ENCODE results near the gene RIPPLY2. TPM values are rescaled to one million over a fixed set of nuclear protein-coding genes. Genes with fewer than 3 reads are reported as not detected.
A peak's percentile ranks its signal among the peaks of the same experiment; 100 is the strongest.

The RIPPLY2 gene
- total and polyA plus RNA-seq, 9 of the 15 experiments (the other 6 are each of a cell fraction or from before 2014, with no cell fraction given) = not detected

- TF ChIP-seq CSDE1 (IDR thresholded peaks at IDR 0.05) = no peak
- TF ChIP-seq ZNF764 (CRISPR knock-in tag; IDR thresholded peaks at IDR 0.05; ENCODE audit: low read depth) = no peak
- 0 out of 4 replicates have a peak, but pooled peaks of 1 of the 2 experiments have one; percentile 26 for TF ChIP-seq FOXA3 (CRISPR knock-in tag; conservative IDR thresholded peaks at IDR 0.05 in 1 of 2, IDR thresholded peaks at IDR 0.05 in 1 of 2)
These were observed 37.4 kb upstream of the RIPPLY2 start (continued) for GRCh38 chr6:83815631-83816272.

GRCh38 chr6:83822629-83823169 is 30.5 kb upstream of the RIPPLY2 start:
- no peaks in the 10 kb centered on the region for H3K4me1 ChIP-seq (replicated peaks in 1 of 2; ENCODE audit: control insufficient read depth in 2 of 2, insufficient read depth in 2 of 2, low read length in 2 of 2)
- H4K20me1 ChIP-seq (replicated peaks; ENCODE audit: control insufficient read depth, insufficient read depth, low read length) = no peaks in the 10 kb centered on the region
- no peaks in the 10 kb centered on the region; a peak in 1 of 5 replicates for H3K27me3 ChIP-seq (ENCODE audit: control insufficient read depth in 2 of 2, insufficient read depth in 2 of 2, low read length in 2 of 2)
- H3K79me2 ChIP-seq (ENCODE audit: control insufficient read depth, insufficient read depth, low read length) = no peaks in the 10 kb centered on the region
- H3K9ac ChIP-seq (ENCODE audit: insufficient read depth in 1 of 2, low read depth in 2 of 2, low read length in 2 of 2) = no peak overlapping the region
- no peak overlapping the region for H3K27ac ChIP-seq (ENCODE audit: extremely low read depth, low read depth, low read length)
- H3K9me1 ChIP-seq (ENCODE audit: control insufficient read depth, insufficient read depth, low read length) = no peaks in the 10 kb centered on the region
- intact Hi-C loops (cut with micrococcal nuclease) (no loop called here), in situ Hi-C loops (cut with MboI) (no loop called here)
- H3K4me3 ChIP-seq = no peak overlapping the region
- no peaks in the 10 kb centered on the region for H3K9me3 ChIP-seq (replicated peaks; ENCODE audit: control insufficient read depth, insufficient read depth, low read depth, low read length)
- FAIRE-seq (no peak), ATAC-seq (no peak), DNase-seq (ENCODE audit: extremely low read depth in 1 of 4, low spot score in 3 of 4) (no peak)
- no TSS peak for BruUV-seq (replicated peaks)
- ChIA-PET CTCF (ENCODE audit: low intra/inter-chr PET ratio) (no interaction called here), POLR2A (no interaction called here)
- H3K36me3 ChIP-seq (ENCODE audit: control insufficient read depth, insufficient read depth, low read length) = no peaks in the 10 kb centered on the region
- H3K4me2 ChIP-seq (ENCODE audit: insufficient read depth, low read length) = no peak overlapping the region
- 0% methylated on average over 3 of the region's 3 CpGs for WGBS (ENCODE audit: insufficient coverage, low coverage, missing lambda C conversion rate)
- no peak overlapping the region for H2AFZ ChIP-seq (ENCODE audit: low read depth, low read length)
- no peak for TF ChIP-seq THRA (IDR thresholded peaks at IDR 0.05)
- TF ChIP-seq PCBP2 (IDR thresholded peaks at IDR 0.05; ENCODE audit: low read depth, low read length, poor library complexity, severe bottlenecking) = no peak
- TF ChIP-seq CEBPZ (IDR thresholded peaks at IDR 0.05; ENCODE audit: borderline replicate concordance, low read depth, low read length) = no peak
- TF ChIP-seq PML (IDR thresholded peaks at IDR 0.05; ENCODE audit: low read length) = no peak
- TF ChIP-seq ZC3H8 (IDR thresholded peaks at IDR 0.05) = no peak
- TF ChIP-seq ZBTB2 (IDR thresholded peaks at IDR 0.05) = no peak
- no peak for TF ChIP-seq DEAF1 (CRISPR knock-in tag; IDR thresholded peaks at IDR 0.05)
